GM12891 (cell line): ENCODE measurements around the gene PRDM9.
"Not testable (repeated sequence)": the region's sequence is repeated elsewhere in the genome, so short reads cannot be mapped to it uniquely, and the experiment has no call there.

Experiments
- DNase-seq: peaks from one replicate; pipeline ENCODE4 v3.0.0; 2011; ENCODE audit warnings: low spot score; ENCODE audit not compliant: insufficient read length
- FAIRE-seq: peaks from 2 replicates; lab custom pipeline; 2011; peaks lifted over from hg19 to GRCh38; lab: Jason Lieb, UNC
- PAX5 ChIP-seq: IDR thresholded peaks from 2 replicates; pipeline ENCODE4 v1.6.1; 2011; ENCODE audit warnings: low read length, moderate library complexity, mild to moderate bottlenecking; ENCODE audit not compliant: insufficient read depth, severe bottlenecking
- POLR2A ChIP-seq: IDR thresholded peaks from 2 replicates; pipeline ENCODE4 v1.6.1; 2011; ENCODE audit warnings: low read depth, low read length, control low read depth
- POLR2AphosphoS5 ChIP-seq: IDR thresholded peaks from 2 replicates; pipeline ENCODE4 v1.6.1; 2011; ENCODE audit warnings: low read depth, low read length, control low read depth
- POU2F2 ChIP-seq: IDR thresholded peaks from 2 replicates; pipeline ENCODE4 v1.6.1; 2011; ENCODE audit warnings: low read depth, mild to moderate bottlenecking, control low read depth, low read length, moderate library complexity
- SPI1 ChIP-seq: IDR thresholded peaks from 2 replicates; pipeline ENCODE4 v1.6.1; 2011; ENCODE audit warnings: low read depth, low read length, control low read depth
- TAF1 ChIP-seq: IDR thresholded peaks from 2 replicates; pipeline ENCODE4 v1.6.1; 2011; ENCODE audit warnings: low read depth, low read length, control low read depth

Gene PRDM9

GRCh38 chr5:23525751-23526150 is 18.3 kb downstream of the PRDM9 start:
- FAIRE-seq (peak; percentile 26), DNase-seq (no peak)
- TF ChIP-seq TAF1 (no peak), SPI1 (no peak), POLR2AphosphoS5 (no peak), POU2F2 (no peak), POLR2A (no peak), PAX5 (no peak)

GRCh38 chr5:23526616-23527015 is 19.2 kb downstream of the PRDM9 start:
- not testable (repeated sequence) for FAIRE-seq

GRCh38 chr5:23527216-23527920 is 20.0 kb downstream of the PRDM9 start:
- not testable (repeated sequence) for DNase-seq, FAIRE-seq

More at GRCh38 chr5:23526616-23527015, 19.2 kb downstream of the PRDM9 start:
- DNase-seq, result not testable (repeated sequence)

- TF ChIP-seq POU2F2 (no peak), POLR2A (no peak), SPI1 (no peak), TAF1 (no peak), PAX5 (no peak)
- no peak for FAIRE-seq
- DNase-seq, result no peak
These were observed 21.3 kb downstream of the PRDM9 start for GRCh38 chr5:23528677-23529076.

GRCh38 chr5:23530571-23530970 is 23.2 kb downstream of the PRDM9 start:
- FAIRE-seq (no peak), DNase-seq (no peak)
- no peak for TF ChIP-seq SPI1
- TF ChIP-seq POLR2A, result no peak
- no peak for TF ChIP-seq TAF1
- TF ChIP-seq PAX5, result no peak
- no peak for TF ChIP-seq POU2F2
- TF ChIP-seq POLR2AphosphoS5, result no peak

GRCh38 chr5:23571059-23571458 is 63.6 kb downstream of the PRDM9 start:
- DNase-seq (no peak), FAIRE-seq (no peak)
- TF ChIP-seq TAF1 (no peak), POU2F2 (no peak), PAX5 (no peak), SPI1 (no peak)
